GM13976 (cell line): ENCODE measurements around the gene UMAD1.

Experiments used
- DNase-seq: peaks from one replicate; pipeline ENCODE4 v3.0.0; 2012; ENCODE audit warnings: low spot score
- in situ Hi-C: fragments of 300-500 bp; cut with MboI; formaldehyde crosslinking; loops from one replicate; pipeline ENCODE4 v1.12.0; 2022; ENCODE audit warnings: low sequenced_read_pairs, mixed read lengths, inconsistent platforms; ENCODE audit not compliant: unreplicated experiment
- TF ChIP-seq, protein P1 (sequence below): IDR thresholded peaks from 2 replicates; pipeline ENCODE4 v1.5.1; 2012; ENCODE audit warnings: borderline replicate concordance, mild to moderate bottlenecking; ENCODE audit not compliant: insufficient read depth; ENCODE audit errors: extremely low read depth, missing control alignments, control extremely low read depth

The UMAD1 gene

GRCh38 chr7:7761974-7762779, 121.6 kb downstream of the UMAD1 start:
- DNase-seq, result no peak
- in situ Hi-C loops, result no loop called here
- TF ChIP-seq, protein P1, sequence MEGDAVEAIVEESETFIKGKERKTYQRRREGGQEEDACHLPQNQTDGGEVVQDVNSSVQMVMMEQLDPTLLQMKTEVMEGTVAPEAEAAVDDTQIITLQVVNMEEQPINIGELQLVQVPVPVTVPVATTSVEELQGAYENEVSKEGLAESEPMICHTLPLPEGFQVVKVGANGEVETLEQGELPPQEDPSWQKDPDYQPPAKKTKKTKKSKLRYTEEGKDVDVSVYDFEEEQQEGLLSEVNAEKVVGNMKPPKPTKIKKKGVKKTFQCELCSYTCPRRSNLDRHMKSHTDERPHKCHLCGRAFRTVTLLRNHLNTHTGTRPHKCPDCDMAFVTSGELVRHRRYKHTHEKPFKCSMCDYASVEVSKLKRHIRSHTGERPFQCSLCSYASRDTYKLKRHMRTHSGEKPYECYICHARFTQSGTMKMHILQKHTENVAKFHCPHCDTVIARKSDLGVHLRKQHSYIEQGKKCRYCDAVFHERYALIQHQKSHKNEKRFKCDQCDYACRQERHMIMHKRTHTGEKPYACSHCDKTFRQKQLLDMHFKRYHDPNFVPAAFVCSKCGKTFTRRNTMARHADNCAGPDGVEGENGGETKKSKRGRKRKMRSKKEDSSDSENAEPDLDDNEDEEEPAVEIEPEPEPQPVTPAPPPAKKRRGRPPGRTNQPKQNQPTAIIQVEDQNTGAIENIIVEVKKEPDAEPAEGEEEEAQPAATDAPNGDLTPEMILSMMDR, result no peak

DNA sequence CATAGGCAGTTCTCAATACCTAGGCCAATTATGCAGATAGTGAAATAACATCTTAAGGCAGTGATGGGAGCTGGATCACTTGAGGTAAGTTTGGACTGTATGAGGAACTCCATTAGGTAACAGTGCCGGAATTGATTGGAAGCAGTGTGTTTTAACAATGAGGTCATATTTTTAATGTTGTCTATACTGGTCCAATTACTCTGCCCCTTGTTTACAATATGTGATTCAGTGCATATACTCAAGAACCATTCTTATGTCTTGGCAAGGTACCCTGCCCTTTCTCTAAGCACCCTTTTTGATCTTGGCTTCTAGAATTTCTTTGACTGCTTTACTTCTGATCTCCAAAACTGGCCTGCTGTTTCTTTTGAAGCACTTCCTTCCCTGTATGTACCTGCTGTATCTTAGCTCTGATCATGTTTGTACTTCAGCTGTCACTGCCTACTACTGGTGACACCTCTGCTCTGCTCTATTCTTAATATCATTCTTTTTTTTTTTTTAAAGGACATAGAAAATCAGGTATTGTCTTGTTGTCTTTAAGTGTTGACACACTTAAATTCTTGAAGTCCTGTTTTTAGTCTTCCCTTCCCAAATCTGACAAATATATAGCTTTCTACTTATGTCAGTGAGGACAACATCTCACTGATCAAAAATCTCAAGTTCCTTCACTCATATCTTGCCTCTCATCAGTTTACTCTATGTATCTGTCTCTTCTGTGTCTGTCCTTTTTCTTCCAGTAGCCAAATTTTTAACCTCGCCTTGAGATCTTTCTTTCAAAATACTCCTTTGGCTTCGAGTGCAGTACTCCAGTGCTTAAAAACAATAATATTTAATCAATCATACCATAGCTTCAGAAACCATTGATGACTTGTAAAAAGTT, 124.2 kb downstream of the UMAD1 start:
- in situ Hi-C loops, result no loop called here
- DNase-seq, result no peak
- TF ChIP-seq, protein P1, result no peak

- in situ Hi-C loops, result no loop called here
- peak; percentile 37 for DNase-seq
- TF ChIP-seq, protein P1, result no peak
Observed at GRCh38 chr7:7765422-7765821, 124.9 kb downstream of the UMAD1 start.

GRCh38 chr7:7766671-7767070, 126.1 kb downstream of the UMAD1 start:
- TF ChIP-seq, protein P1, result no peak
- no peak for DNase-seq
- in situ Hi-C loops, result no loop called here

DNA sequence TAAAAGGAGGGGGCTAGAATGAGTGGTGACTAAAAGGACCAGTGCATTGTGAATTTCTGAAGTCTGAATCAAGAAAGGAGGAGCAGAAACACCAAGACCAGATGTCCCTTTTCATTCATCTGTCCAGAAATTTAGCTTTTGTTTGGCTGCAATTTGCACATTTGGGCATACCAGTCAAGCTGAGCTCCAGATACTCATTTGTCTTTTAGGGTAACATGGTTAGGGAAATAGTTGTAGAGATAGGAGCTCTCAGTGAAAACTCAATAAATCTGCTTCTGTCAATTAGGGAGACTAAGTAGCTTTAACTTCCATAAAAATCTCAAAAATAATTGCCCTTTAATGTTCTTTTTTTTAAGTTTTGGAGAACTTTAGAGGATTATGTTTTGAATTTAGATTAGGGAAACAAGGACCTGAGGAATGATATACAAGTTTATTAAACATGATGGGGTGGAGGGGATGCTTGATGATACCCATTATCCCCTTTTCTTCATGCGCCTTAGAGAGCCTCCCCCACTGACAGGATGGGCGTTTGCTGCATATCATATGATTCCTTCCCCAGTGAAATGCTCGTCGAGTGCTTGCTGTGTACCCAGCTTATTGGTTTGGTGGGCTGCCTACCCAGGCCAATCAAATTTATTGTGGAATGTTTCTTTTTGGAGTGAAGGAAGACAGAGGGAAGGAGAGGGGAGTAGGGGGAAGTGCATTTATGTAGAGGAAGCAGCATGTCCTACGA, 128.6 kb downstream of the UMAD1 start:
- TF ChIP-seq, protein P1, result no peak
- DNase-seq, result no peak
- in situ Hi-C loops, result no loop called here
